ENCODE data around the gene GNAZ. TPM values are rescaled to one million over a fixed set of nuclear protein-coding genes. Genes with fewer than 3 reads are reported as not detected.

GNAZ gene
- total RNA-seq, 1 donor, result 1.3 TPM

DNA sequence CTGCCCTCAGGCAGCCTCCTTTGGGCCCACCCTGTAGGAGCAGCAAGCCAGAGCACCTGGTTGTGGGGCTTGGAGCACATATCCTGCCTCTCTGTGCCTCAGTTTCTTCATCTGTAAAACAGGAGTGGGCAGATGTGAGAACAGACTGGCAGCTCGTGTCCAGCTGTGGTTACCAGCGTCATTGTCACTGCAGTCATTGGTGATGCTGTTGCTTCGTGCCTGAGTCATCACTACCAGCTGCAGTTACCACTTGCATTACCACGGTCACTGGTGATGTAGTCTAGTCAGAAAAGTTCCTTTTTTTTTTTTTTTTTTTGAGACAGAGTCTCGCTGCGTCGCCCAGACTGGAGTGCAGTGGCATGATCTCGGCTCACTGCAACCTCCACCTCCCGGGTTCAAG lies 51.1 kb downstream of the GNAZ start:
- TF ChIP-seq, protein P1, sequence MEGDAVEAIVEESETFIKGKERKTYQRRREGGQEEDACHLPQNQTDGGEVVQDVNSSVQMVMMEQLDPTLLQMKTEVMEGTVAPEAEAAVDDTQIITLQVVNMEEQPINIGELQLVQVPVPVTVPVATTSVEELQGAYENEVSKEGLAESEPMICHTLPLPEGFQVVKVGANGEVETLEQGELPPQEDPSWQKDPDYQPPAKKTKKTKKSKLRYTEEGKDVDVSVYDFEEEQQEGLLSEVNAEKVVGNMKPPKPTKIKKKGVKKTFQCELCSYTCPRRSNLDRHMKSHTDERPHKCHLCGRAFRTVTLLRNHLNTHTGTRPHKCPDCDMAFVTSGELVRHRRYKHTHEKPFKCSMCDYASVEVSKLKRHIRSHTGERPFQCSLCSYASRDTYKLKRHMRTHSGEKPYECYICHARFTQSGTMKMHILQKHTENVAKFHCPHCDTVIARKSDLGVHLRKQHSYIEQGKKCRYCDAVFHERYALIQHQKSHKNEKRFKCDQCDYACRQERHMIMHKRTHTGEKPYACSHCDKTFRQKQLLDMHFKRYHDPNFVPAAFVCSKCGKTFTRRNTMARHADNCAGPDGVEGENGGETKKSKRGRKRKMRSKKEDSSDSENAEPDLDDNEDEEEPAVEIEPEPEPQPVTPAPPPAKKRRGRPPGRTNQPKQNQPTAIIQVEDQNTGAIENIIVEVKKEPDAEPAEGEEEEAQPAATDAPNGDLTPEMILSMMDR (IDR thresholded peaks at IDR 0.05; ENCODE audit: insufficient read depth, low read length), result no peak
- no peak for DNase-seq (ENCODE audit: low read depth)
- H3K4me3 ChIP-seq (ENCODE audit: low read depth, low read length), result no peak overlapping the region

GRCh38 chr22:23122216-23122957 lies 52.1 kb downstream of the GNAZ start:
- H3K4me3 ChIP-seq (ENCODE audit: low read depth, low read length), result no peak overlapping the region
- TF ChIP-seq, protein P1 (IDR thresholded peaks at IDR 0.05; ENCODE audit: insufficient read depth, low read length), result no peak
- DNase-seq (ENCODE audit: low read depth), result no peak

DNA sequence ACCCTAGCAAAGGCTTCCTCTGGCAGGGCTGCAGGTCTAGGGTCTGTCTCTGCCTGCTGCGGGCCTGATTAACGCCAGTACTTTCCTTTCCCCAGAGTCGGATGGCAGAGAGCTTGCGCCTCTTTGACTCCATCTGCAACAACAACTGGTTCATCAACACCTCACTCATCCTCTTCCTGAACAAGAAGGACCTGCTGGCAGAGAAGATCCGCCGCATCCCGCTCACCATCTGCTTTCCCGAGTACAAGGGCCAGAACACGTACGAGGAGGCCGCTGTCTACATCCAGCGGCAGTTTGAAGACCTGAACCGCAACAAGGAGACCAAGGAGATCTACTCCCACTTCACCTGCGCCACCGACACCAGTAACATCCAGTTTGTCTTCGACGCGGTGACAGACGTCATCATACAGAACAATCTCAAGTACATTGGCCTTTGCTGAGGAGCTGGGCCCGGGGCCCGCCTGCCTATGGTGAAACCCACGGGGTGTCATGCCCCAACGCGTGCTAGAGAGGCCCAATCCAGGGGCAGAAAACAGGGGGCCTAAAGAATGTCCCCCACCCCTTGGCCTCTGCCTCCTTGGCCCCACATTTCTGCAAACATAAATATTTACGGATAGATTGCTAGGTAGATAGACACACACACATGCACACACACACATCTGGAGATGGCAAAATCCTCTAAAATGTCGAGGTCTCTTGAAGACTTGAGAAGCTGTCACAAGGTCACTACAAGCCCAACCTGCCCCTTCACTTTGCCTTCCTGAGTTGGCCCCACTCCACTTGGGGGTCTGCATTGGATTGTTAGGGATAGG lies 52.9 kb downstream of the GNAZ start:
- TF ChIP-seq, protein P1 (IDR thresholded peaks at IDR 0.05; ENCODE audit: insufficient read depth, low read length), result no peak
- DNase-seq (ENCODE audit: low read depth), result no peak
- H3K4me3 ChIP-seq (ENCODE audit: low read depth, low read length), result no peak overlapping the region

- no peak for DNase-seq (ENCODE audit: low read depth)
- H3K4me3 ChIP-seq (ENCODE audit: low read depth, low read length), result no peak overlapping the region
- TF ChIP-seq, protein P1 (IDR thresholded peaks at IDR 0.05; ENCODE audit: insufficient read depth, low read length), result no peak
These were observed 53.5 kb downstream of the GNAZ start for GRCh38 chr22:23123804-23124254.

DNA sequence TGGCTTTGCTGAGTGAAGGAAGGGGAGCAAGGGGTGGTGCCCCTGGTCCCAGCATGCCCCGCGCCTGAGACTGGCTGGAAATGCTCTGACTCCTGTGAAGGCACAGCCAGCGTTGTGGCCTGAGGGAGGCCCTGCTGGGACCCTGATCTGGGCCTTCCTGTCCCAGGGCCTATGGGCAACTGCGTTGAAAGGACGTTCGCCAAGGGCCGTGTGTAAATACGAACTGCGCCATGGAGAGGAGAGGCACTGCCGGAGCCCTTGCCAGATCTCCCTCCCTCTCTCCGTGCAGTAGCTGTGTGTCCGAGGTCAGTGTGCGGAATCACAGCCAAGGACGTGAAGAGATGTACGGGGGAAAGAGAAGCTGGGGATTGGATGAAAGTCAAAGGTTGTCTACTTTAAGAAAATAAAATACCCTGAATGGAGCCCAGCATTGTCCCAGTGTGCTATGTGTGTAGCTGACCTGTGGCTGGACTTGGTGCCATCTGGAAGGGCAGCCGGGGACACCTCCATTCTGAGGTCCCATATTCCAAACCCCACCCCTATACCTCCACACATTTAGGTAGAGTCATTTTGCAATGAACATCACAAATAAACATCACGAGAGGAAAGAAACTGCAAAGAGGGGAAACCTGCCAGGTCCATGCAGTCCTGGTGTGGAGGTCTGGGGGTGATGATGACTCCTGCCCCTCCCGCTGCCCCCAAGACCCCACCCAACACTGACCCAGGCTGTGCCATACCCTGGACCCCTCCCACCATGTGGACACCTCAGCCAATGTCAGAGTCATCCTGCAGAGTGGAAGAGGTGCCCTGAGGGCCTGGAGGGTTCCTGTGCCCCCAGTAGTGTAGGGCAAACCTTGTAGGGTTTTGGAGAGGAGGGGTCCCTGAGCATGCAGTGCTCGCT lies 54.5 kb downstream of the GNAZ start:
- TF ChIP-seq, protein P1 (IDR thresholded peaks at IDR 0.05; ENCODE audit: insufficient read depth, low read length), result no peak
- no peak for DNase-seq (ENCODE audit: low read depth)
- no peak overlapping the region for H3K4me3 ChIP-seq (ENCODE audit: low read depth, low read length)

DNA sequence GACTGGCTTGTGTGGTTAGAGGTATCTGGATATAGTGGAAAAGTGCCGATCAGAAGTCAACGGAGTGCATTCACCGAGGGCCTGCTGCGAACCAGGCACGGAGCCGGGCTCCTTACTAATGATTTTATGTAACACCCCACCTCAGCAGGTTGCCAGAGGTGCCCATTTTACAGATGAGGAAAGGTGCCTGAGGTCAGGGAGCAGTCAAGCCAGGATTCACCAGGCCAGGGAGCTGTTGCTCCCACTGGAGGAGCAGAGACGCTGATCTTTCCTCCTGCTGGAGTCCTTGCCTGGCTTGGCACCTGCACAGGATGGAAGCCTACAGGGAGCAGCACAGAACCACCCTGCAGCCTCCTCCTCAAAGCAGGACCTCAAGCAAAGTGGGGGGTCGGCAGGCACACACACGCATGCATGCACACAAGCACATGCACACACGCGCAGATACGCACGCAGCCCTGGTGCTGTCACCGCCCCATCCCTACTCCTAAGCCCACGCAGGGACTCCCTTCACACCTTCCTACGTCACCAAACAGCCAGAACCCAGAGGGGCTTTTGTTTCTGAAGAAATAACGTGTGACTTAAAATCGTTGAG lies 55.3 kb downstream of the GNAZ start:
- no peak for DNase-seq (ENCODE audit: low read depth)
- TF ChIP-seq, protein P1 (IDR thresholded peaks at IDR 0.05; ENCODE audit: insufficient read depth, low read length), result no peak
- H3K4me3 ChIP-seq (ENCODE audit: low read depth, low read length), result no peak overlapping the region

Data from fibroblast of the aortic adventitia (primary cell).